ENCODE results near the gene SMO. TPM values are rescaled to one million over a fixed set of nuclear protein-coding genes. Genes with fewer than 3 reads are reported as not detected.
"Not testable (repeated sequence)": the region's sequence is repeated elsewhere in the genome, so short reads cannot be mapped to it uniquely, and the experiment has no call there.

SMO gene
- total RNA-seq, 2 experiments from 2014 or later = 0.25 to 0.70 TPM

- ChIA-PET POLR2A (no interaction called here), CTCF (no interaction called here)
Measured at GRCh38 chr7:129202058-129202777, 13.8 kb downstream of the SMO start.

- ChIA-PET CTCF (interaction anchor here (1.0 kb wide), 1 partner anchor 15 kb away, joined by 4 read pairs; no protein-coding TSS in a partner anchor), POLR2A (no interaction called here)
Measured at GRCh38 chr7:129203050-129203741, 14.8 kb downstream of the SMO start.

GRCh38 chr7:129205126-129205818 lies 16.8 kb downstream of the SMO start:
- POLR2A ChIA-PET = no interaction called here
- CTCF ChIA-PET = no interaction called here

- ChIA-PET CTCF (interaction anchor here (1.1 kb wide), 1 partner anchor 12 kb away, joined by 3 read pairs; no protein-coding TSS in a partner anchor), POLR2A (no interaction called here)
Measured at GRCh38 chr7:129205987-129206785, 17.8 kb downstream of the SMO start.

- POLR2A ChIA-PET = no interaction called here
- CTCF ChIA-PET = no interaction called here
Measured at GRCh38 chr7:129208667-129209066, 20.2 kb downstream of the SMO start.

- CTCF ChIA-PET = interaction anchor here (0.8 to 2.2 kb wide), 6 partner anchors 8 to 62 kb away, joined by 3 to 10 read pairs (median 6); no protein-coding TSS in a partner anchor
Measured at GRCh38 chr7:129209067-129209926, 20.9 kb downstream of the SMO start.

GRCh38 chr7:129210256-129210988 lies 22.0 kb downstream of the SMO start:
- ChIA-PET CTCF (interaction anchor here (0.7 to 2.2 kb wide), 11 partner anchors 10 to 119 kb away, joined by 3 to 10 read pairs (median 3); no protein-coding TSS in a partner anchor), POLR2A (no interaction called here)

More at GRCh38 chr7:129209067-129209926, 20.9 kb downstream of the SMO start:
- POLR2A ChIA-PET = no interaction called here

- POLR2A ChIA-PET = no interaction called here
Measured at GRCh38 chr7:129210989-129211312, 22.5 kb downstream of the SMO start.

GRCh38 chr7:129212126-129212525 lies 23.7 kb downstream of the SMO start:
- ChIA-PET POLR2A (no interaction called here), CTCF (interaction anchor here (0.8 to 1.2 kb wide), 2 partner anchors 48 to 372 kb away, joined by 3 read pairs; no protein-coding TSS in a partner anchor)

More at GRCh38 chr7:129210989-129211312, 22.5 kb downstream of the SMO start:
- CTCF ChIA-PET = interaction anchor here (0.7 to 2.2 kb wide), 8 partner anchors 9 to 119 kb away, joined by 3 to 10 read pairs (median 3); no protein-coding TSS in a partner anchor

- POLR2A ChIA-PET = no interaction called here
- CTCF ChIA-PET = interaction anchor here (1.2 kb wide), 2 partner anchors 49 to 372 kb away, joined by 3 to 5 read pairs; no protein-coding TSS in a partner anchor
Measured at GRCh38 chr7:129212596-129212995, 24.2 kb downstream of the SMO start.

- CTCF ChIA-PET = interaction anchor here (0.7 to 1.2 kb wide), 5 partner anchors 11 to 50 kb away, joined by 3 to 6 read pairs (median 3); partner anchors contain the start of gene AHCYL2
- POLR2A ChIA-PET = no interaction called here
Measured at GRCh38 chr7:129213828-129214227, 25.4 kb downstream of the SMO start.

- POLR2A ChIA-PET = not testable (repeated sequence)
Measured at GRCh38 chr7:129215691-129216090, 27.3 kb downstream of the SMO start.

GRCh38 chr7:129216101-129216715 lies 27.8 kb downstream of the SMO start:
- CTCF ChIA-PET, POLR2A ChIA-PET: not testable (repeated sequence)

More at GRCh38 chr7:129215691-129216090, 27.3 kb downstream of the SMO start:
- CTCF ChIA-PET = interaction anchor here (1.1 kb wide), 1 partner anchor 83 kb away, joined by 3 read pairs; no protein-coding TSS in a partner anchor

GRCh38 chr7:129216821-129217416 lies 28.5 kb downstream of the SMO start:
- POLR2A ChIA-PET = not testable (repeated sequence)
- CTCF ChIA-PET = interaction anchor here (1.5 to 4.9 kb wide), 4 partner anchors 22 to 76 kb away, joined by 3 to 82 read pairs (median 10); no protein-coding TSS in a partner anchor

GRCh38 chr7:129218514-129219062 lies 30.2 kb downstream of the SMO start:
- CTCF ChIA-PET = interaction anchor here (0.6 to 4.9 kb wide), 34 partner anchors 10 to 542 kb away, joined by 3 to 82 read pairs (median 4); partner anchors contain the start of gene STRIP2
- POLR2A ChIA-PET = no interaction called here

GRCh38 chr7:129219166-129219565 lies 30.7 kb downstream of the SMO start:
- POLR2A ChIA-PET = not testable (repeated sequence)
- CTCF ChIA-PET = interaction anchor here (0.7 to 4.9 kb wide), 26 partner anchors 8 to 552 kb away, joined by 3 to 82 read pairs (median 6); partner anchors contain the start of gene STRIP2
